Measurements from ENCODE around the gene NPTX2. TPM values are rescaled to one million over a fixed set of nuclear protein-coding genes. Genes with fewer than 3 reads are reported as not detected.

The NPTX2 gene
- total and polyA plus RNA-seq, 9 donors: 7.3 to 18.7 (median 9.7) TPM

- H3K36me3 ChIP-seq (ENCODE audit: control insufficient read depth, insufficient read depth, low read length): no peaks in the 10 kb centered on the region
- H3K4me3 ChIP-seq (ENCODE audit: low read length): peak overlapping the region; percentile 34
- DNase-seq: no peak
- H3K9me3 ChIP-seq (replicated peaks; ENCODE audit: control insufficient read depth, low read depth, low read length): no peaks in the 10 kb centered on the region
- H3K27me3 ChIP-seq (ENCODE audit: control insufficient read depth, insufficient read depth, low read length): peaks cover 46% of the 10 kb centered on the region
- under 1% methylated on average over 40 of the region's 40 CpGs for WGBS (ENCODE audit: insufficient coverage)
- no peak overlapping the region for H3K27ac ChIP-seq (ENCODE audit: low read length)
- peaks cover 14% of the 10 kb centered on the region for H3K4me1 ChIP-seq (ENCODE audit: control insufficient read depth, insufficient read depth, low read length)
These were observed 904 bp downstream of the NPTX2 start for GRCh38 chr7:98617960-98618418.

- peaks cover 46% of the 10 kb centered on the region for H3K27me3 ChIP-seq (ENCODE audit: control insufficient read depth, insufficient read depth, low read length)
- no peak overlapping the region for H3K4me3 ChIP-seq (ENCODE audit: low read length)
- no peak overlapping the region for H3K27ac ChIP-seq (ENCODE audit: low read length)
- WGBS (ENCODE audit: insufficient coverage): no CpG with 5 or more reads among the region's 2 CpGs
- no peaks in the 10 kb centered on the region for H3K9me3 ChIP-seq (replicated peaks; ENCODE audit: control insufficient read depth, low read depth, low read length)
- H3K36me3 ChIP-seq (ENCODE audit: control insufficient read depth, insufficient read depth, low read length): no peaks in the 10 kb centered on the region
- no peak for DNase-seq
- H3K4me1 ChIP-seq (ENCODE audit: control insufficient read depth, insufficient read depth, low read length): peaks cover 14% of the 10 kb centered on the region
These were observed 1.7 kb downstream of the NPTX2 start for GRCh38 chr7:98618786-98619185.

- peaks cover 44% of the 10 kb centered on the region for H3K27me3 ChIP-seq (ENCODE audit: control insufficient read depth, insufficient read depth, low read length)
- no peak overlapping the region for H3K4me3 ChIP-seq (ENCODE audit: low read length)
These were observed 2.6 kb downstream of the NPTX2 start for GRCh38 chr7:98619450-98620321.

DNA sequence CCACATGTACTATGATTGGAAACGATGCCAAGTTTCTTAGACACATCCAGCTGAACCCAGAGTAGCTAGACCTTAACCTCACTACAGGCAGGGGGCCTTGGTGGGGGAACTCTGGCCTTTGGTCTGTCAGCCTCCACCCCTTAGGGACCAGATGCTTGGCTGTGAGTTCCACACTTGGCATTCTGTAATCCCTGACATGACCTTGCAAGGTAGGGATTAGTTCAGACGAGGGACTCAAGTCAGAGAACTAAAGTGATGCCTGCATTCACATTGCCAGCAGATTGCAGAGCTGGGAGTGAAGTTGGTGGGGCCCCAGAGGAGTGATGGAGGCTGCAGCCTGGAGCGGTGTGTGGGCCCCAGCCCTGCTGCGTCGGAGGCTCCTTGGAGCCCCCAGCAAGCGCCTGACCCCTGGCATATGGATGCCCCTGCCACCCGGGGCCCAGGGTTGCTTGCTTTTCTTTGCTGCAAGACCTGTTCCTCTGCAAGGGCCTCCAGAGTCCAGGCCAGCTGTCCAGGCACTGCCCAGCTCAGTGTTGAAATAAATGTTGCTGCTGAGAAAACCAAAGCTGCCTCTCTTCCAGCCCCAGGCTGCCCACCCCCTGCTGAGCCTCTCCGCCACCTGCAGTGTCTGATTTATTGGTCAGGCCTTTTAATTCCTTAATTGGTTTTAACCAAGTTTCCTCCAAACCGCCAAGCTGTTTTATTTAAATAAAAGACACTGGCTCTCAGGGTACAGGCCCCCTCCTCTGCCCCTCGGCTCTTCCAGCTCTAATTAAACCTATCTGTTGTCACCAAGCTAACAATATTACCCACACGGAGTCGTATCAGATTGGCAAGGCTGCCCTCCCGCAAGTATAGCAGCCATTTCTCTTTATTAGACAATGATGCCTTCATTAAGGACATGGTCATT lies 4.7 kb downstream of the NPTX2 start:
- H3K4me1 ChIP-seq (ENCODE audit: control insufficient read depth, insufficient read depth, low read length): peaks cover 9% of the 10 kb centered on the region
- H3K4me3 ChIP-seq (ENCODE audit: low read length): no peak overlapping the region
- no peaks in the 10 kb centered on the region for H3K9me3 ChIP-seq (replicated peaks; ENCODE audit: control insufficient read depth, low read depth, low read length)
- H3K27ac ChIP-seq (ENCODE audit: low read length): no peak overlapping the region
- H3K27me3 ChIP-seq (ENCODE audit: control insufficient read depth, insufficient read depth, low read length): peaks cover 38% of the 10 kb centered on the region
- no peaks in the 10 kb centered on the region for H3K36me3 ChIP-seq (ENCODE audit: control insufficient read depth, insufficient read depth, low read length)
- 52% methylated on average over 9 of the region's 13 CpGs for whole genome bisulfite sequencing (ENCODE audit: insufficient coverage)
- no peak for DNase-seq

More at GRCh38 chr7:98619450-98620321, 2.6 kb downstream of the NPTX2 start:
- DNase-seq: no peak
- peaks cover 14% of the 10 kb centered on the region for H3K4me1 ChIP-seq (ENCODE audit: control insufficient read depth, insufficient read depth, low read length)
- H3K27ac ChIP-seq (ENCODE audit: low read length): no peak overlapping the region
- H3K36me3 ChIP-seq (ENCODE audit: control insufficient read depth, insufficient read depth, low read length): no peaks in the 10 kb centered on the region
- no peaks in the 10 kb centered on the region for H3K9me3 ChIP-seq (replicated peaks; ENCODE audit: control insufficient read depth, low read depth, low read length)
- 26% methylated on average over 22 of the region's 27 CpGs for WGBS (ENCODE audit: insufficient coverage)

DNA sequence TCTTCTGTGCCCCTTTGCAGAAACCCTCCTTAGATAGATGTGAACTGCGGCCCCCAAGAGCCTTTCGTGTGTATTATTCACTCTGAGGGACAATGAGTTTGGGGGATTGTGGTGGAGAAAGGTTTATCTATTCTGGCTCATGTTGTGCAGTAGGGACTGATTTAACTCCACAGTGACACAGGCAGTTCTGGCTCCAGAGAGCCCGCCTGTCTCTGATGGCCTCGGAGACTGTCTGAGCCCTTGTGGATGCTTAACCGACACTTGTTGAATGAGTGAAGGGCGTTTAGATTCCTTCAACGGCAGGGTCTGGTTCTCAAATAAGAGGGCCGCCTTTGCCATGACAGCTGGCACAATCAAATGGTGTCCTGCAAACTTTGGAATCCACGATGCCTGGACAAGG lies 5.8 kb downstream of the NPTX2 start:
- Histone ChIP-seq H3K9me3 (replicated peaks; ENCODE audit: control insufficient read depth, low read depth, low read length) (no peaks in the 10 kb centered on the region), H3K27me3 (ENCODE audit: control insufficient read depth, insufficient read depth, low read length) (peaks cover 37% of the 10 kb centered on the region), H3K36me3 (ENCODE audit: control insufficient read depth, insufficient read depth, low read length) (no peaks in the 10 kb centered on the region), H3K4me1 (ENCODE audit: control insufficient read depth, insufficient read depth, low read length) (peaks cover 5% of the 10 kb centered on the region), H3K4me3 (ENCODE audit: low read length) (no peak overlapping the region), H3K27ac (ENCODE audit: low read length) (no peak overlapping the region)
- DNase-seq: no peak
- 88% methylated on average over 6 of the region's 9 CpGs for WGBS (ENCODE audit: insufficient coverage)

GRCh38 chr7:98624846-98625420 lies 7.8 kb downstream of the NPTX2 start:
- H3K4me1 ChIP-seq (ENCODE audit: control insufficient read depth, insufficient read depth, low read length): peaks cover 5% of the 10 kb centered on the region
- H3K4me3 ChIP-seq (ENCODE audit: low read length): no peak overlapping the region
- WGBS (ENCODE audit: insufficient coverage): 92% methylated on average over 26 of the region's 28 CpGs
- H3K27me3 ChIP-seq (ENCODE audit: control insufficient read depth, insufficient read depth, low read length): peaks cover 24% of the 10 kb centered on the region
- H3K36me3 ChIP-seq (ENCODE audit: control insufficient read depth, insufficient read depth, low read length): no peaks in the 10 kb centered on the region
- H3K9me3 ChIP-seq (replicated peaks; ENCODE audit: control insufficient read depth, low read depth, low read length): no peaks in the 10 kb centered on the region
- no peak for DNase-seq
- no peak overlapping the region for H3K27ac ChIP-seq (ENCODE audit: low read length)

- 47% methylated on average over 28 of the region's 35 CpGs for WGBS (ENCODE audit: insufficient coverage)
- no peak overlapping the region for H3K4me3 ChIP-seq (ENCODE audit: low read length)
- no peaks in the 10 kb centered on the region for H3K36me3 ChIP-seq (ENCODE audit: control insufficient read depth, insufficient read depth, low read length)
- H3K27ac ChIP-seq (ENCODE audit: low read length): no peak overlapping the region
- H3K27me3 ChIP-seq (ENCODE audit: control insufficient read depth, insufficient read depth, low read length): peaks cover 14% of the 10 kb centered on the region
- peaks cover 5% of the 10 kb centered on the region for H3K4me1 ChIP-seq (ENCODE audit: control insufficient read depth, insufficient read depth, low read length)
- no peaks in the 10 kb centered on the region for H3K9me3 ChIP-seq (replicated peaks; ENCODE audit: control insufficient read depth, low read depth, low read length)
- peak; percentile 33 for DNase-seq
These were observed 9.7 kb downstream of the NPTX2 start for GRCh38 chr7:98626460-98627412.

DNA sequence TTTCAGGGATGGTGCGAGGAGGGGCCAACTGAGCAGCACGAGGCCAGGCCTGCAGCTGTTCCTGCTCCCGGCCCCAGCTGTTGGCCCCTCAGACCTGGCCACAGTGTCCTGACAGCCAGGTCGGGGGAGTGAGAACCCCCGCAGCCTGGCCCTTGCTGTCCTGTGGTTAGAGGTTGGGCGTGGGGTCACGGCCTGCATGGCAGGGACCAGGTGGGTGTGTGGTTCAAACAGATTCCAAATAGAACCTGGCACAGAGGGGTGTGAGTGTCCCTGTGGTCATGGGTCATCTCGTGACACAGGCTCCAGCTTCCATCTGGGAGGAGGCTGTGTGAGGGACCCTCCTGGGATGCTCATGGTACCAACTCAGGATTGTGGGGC lies 10.3 kb downstream of the NPTX2 start:
- Histone ChIP-seq H3K27me3 (ENCODE audit: control insufficient read depth, insufficient read depth, low read length) (peaks cover 11% of the 10 kb centered on the region), H3K9me3 (replicated peaks; ENCODE audit: control insufficient read depth, low read depth, low read length) (peaks cover 4% of the 10 kb centered on the region), H3K27ac (ENCODE audit: low read length) (no peak overlapping the region), H3K4me1 (ENCODE audit: control insufficient read depth, insufficient read depth, low read length) (peaks cover 5% of the 10 kb centered on the region), H3K4me3 (ENCODE audit: low read length) (no peak overlapping the region), H3K36me3 (ENCODE audit: control insufficient read depth, insufficient read depth, low read length) (no peaks in the 10 kb centered on the region)
- no peak for DNase-seq
- 66% methylated on average over 4 of the region's 8 CpGs for WGBS (ENCODE audit: insufficient coverage)

DNA sequence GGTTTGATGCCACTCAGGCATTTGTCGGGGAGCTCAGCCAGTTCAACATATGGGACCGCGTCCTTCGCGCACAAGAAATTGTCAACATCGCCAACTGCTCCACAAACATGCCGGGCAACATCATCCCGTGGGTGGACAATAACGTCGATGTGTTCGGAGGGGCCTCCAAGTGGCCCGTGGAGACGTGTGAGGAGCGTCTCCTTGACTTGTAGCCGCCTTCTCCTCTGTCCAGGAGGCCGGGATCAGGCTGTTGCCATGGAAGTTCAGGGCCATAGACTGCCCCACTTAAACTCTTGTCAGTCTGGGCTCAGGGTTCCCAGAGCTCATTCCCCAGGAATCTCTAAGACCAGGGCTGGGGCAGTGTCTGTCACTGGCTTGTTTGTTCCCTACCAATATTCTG lies 11.3 kb downstream of the NPTX2 start:
- Histone ChIP-seq H3K4me1 (ENCODE audit: control insufficient read depth, insufficient read depth, low read length) (peaks cover 5% of the 10 kb centered on the region), H3K27ac (ENCODE audit: low read length) (no peak overlapping the region), H3K9me3 (replicated peaks; ENCODE audit: control insufficient read depth, low read depth, low read length) (peaks cover 4% of the 10 kb centered on the region), H3K27me3 (ENCODE audit: control insufficient read depth, insufficient read depth, low read length) (peaks cover 9% of the 10 kb centered on the region), H3K36me3 (ENCODE audit: control insufficient read depth, insufficient read depth, low read length) (no peaks in the 10 kb centered on the region), H3K4me3 (ENCODE audit: low read length) (no peak overlapping the region)
- 82% methylated on average over 16 of the region's 16 CpGs for WGBS (ENCODE audit: insufficient coverage)
- no peak for DNase-seq
